ENCODE results near the gene MTNR1B.

Gene MTNR1B

GRCh38 chr11:92955860-92956259, 13.6 kb upstream of the MTNR1B start:
- Histone ChIP-seq H3K9ac (ENCODE audit: low read depth, low read length) (no peak overlapping the region), H3K4me3 (ENCODE audit: low read depth, low read length) (no peak overlapping the region), H3K4me1 (ENCODE audit: control insufficient read depth, insufficient read depth, low read length) (no peaks in the 10 kb centered on the region), H3K9me3 (ENCODE audit: control insufficient read depth, insufficient read depth, low read length) (no peaks in the 10 kb centered on the region), H3K27me3 (ENCODE audit: control insufficient read depth, insufficient read depth, low read length) (no peaks in the 10 kb centered on the region), H3K36me3 (ENCODE audit: control insufficient read depth, insufficient read depth, low read length) (no peaks in the 10 kb centered on the region)

GRCh38 chr11:92960886-92961285, 8.6 kb upstream of the MTNR1B start:
- no peaks in the 10 kb centered on the region for H3K27me3 ChIP-seq (ENCODE audit: control insufficient read depth, insufficient read depth, low read length)
- H3K4me1 ChIP-seq (ENCODE audit: control insufficient read depth, insufficient read depth, low read length) = no peaks in the 10 kb centered on the region
- H3K4me3 ChIP-seq (ENCODE audit: low read depth, low read length) = no peak overlapping the region
- H3K36me3 ChIP-seq (ENCODE audit: control insufficient read depth, insufficient read depth, low read length) = no peaks in the 10 kb centered on the region
- no peaks in the 10 kb centered on the region for H3K9me3 ChIP-seq (ENCODE audit: control insufficient read depth, insufficient read depth, low read length)
- no peak overlapping the region for H3K9ac ChIP-seq (ENCODE audit: low read depth, low read length)

- no peak overlapping the region for H3K4me3 ChIP-seq (ENCODE audit: low read depth, low read length)
- peaks cover 9% of the 10 kb centered on the region for H3K27me3 ChIP-seq (ENCODE audit: control insufficient read depth, insufficient read depth, low read length)
- H3K9ac ChIP-seq (ENCODE audit: low read depth, low read length) = no peak overlapping the region
These were observed 7.0 kb upstream of the MTNR1B start for GRCh38 chr11:92962446-92962845.

GRCh38 chr11:92964471-92964870, 5.0 kb upstream of the MTNR1B start:
- Histone ChIP-seq H3K9ac (ENCODE audit: low read depth, low read length) (no peak overlapping the region), H3K9me3 (ENCODE audit: control insufficient read depth, insufficient read depth, low read length) (no peaks in the 10 kb centered on the region), H3K36me3 (ENCODE audit: control insufficient read depth, insufficient read depth, low read length) (no peaks in the 10 kb centered on the region), H3K4me3 (ENCODE audit: low read depth, low read length) (no peak overlapping the region), H3K27me3 (ENCODE audit: control insufficient read depth, insufficient read depth, low read length) (peaks cover 30% of the 10 kb centered on the region), H3K4me1 (ENCODE audit: control insufficient read depth, insufficient read depth, low read length) (no peaks in the 10 kb centered on the region)

More at GRCh38 chr11:92962446-92962845, 7.0 kb upstream of the MTNR1B start:
- H3K9me3 ChIP-seq (ENCODE audit: control insufficient read depth, insufficient read depth, low read length) = no peaks in the 10 kb centered on the region
- no peaks in the 10 kb centered on the region for H3K36me3 ChIP-seq (ENCODE audit: control insufficient read depth, insufficient read depth, low read length)
- no peaks in the 10 kb centered on the region for H3K4me1 ChIP-seq (ENCODE audit: control insufficient read depth, insufficient read depth, low read length)

GRCh38 chr11:92965196-92965595, 4.3 kb upstream of the MTNR1B start:
- Histone ChIP-seq H3K4me3 (ENCODE audit: low read depth, low read length) (no peak overlapping the region), H3K9ac (ENCODE audit: low read depth, low read length) (no peak overlapping the region), H3K4me1 (ENCODE audit: control insufficient read depth, insufficient read depth, low read length) (no peaks in the 10 kb centered on the region), H3K36me3 (ENCODE audit: control insufficient read depth, insufficient read depth, low read length) (no peaks in the 10 kb centered on the region), H3K27me3 (ENCODE audit: control insufficient read depth, insufficient read depth, low read length) (peaks cover 36% of the 10 kb centered on the region), H3K9me3 (ENCODE audit: control insufficient read depth, insufficient read depth, low read length) (no peaks in the 10 kb centered on the region)

GRCh38 chr11:92967178-92967577, 2.3 kb upstream of the MTNR1B start:
- Histone ChIP-seq H3K27me3 (ENCODE audit: control insufficient read depth, insufficient read depth, low read length) (peaks cover 50% of the 10 kb centered on the region), H3K4me3 (ENCODE audit: low read depth, low read length) (no peak overlapping the region)

GRCh38 chr11:92967867-92968266, 1.6 kb upstream of the MTNR1B start:
- Histone ChIP-seq H3K4me3 (ENCODE audit: low read depth, low read length) (no peak overlapping the region), H3K36me3 (ENCODE audit: control insufficient read depth, insufficient read depth, low read length) (no peaks in the 10 kb centered on the region), H3K27me3 (ENCODE audit: control insufficient read depth, insufficient read depth, low read length) (peaks cover 54% of the 10 kb centered on the region), H3K9me3 (ENCODE audit: control insufficient read depth, insufficient read depth, low read length) (no peaks in the 10 kb centered on the region), H3K4me1 (ENCODE audit: control insufficient read depth, insufficient read depth, low read length) (no peaks in the 10 kb centered on the region), H3K9ac (ENCODE audit: low read depth, low read length) (no peak overlapping the region)

More at GRCh38 chr11:92967178-92967577, 2.3 kb upstream of the MTNR1B start:
- Histone ChIP-seq H3K4me1 (ENCODE audit: control insufficient read depth, insufficient read depth, low read length) (no peaks in the 10 kb centered on the region), H3K9ac (ENCODE audit: low read depth, low read length) (no peak overlapping the region), H3K9me3 (ENCODE audit: control insufficient read depth, insufficient read depth, low read length) (no peaks in the 10 kb centered on the region), H3K36me3 (ENCODE audit: control insufficient read depth, insufficient read depth, low read length) (no peaks in the 10 kb centered on the region)

- peaks cover 59% of the 10 kb centered on the region for H3K27me3 ChIP-seq (ENCODE audit: control insufficient read depth, insufficient read depth, low read length)
- H3K4me3 ChIP-seq (ENCODE audit: low read depth, low read length) = peak overlapping the region; percentile 67
- H3K9me3 ChIP-seq (ENCODE audit: control insufficient read depth, insufficient read depth, low read length) = no peaks in the 10 kb centered on the region
- H3K36me3 ChIP-seq (ENCODE audit: control insufficient read depth, insufficient read depth, low read length) = no peaks in the 10 kb centered on the region
- H3K4me1 ChIP-seq (ENCODE audit: control insufficient read depth, insufficient read depth, low read length) = no peaks in the 10 kb centered on the region
- no peak overlapping the region for H3K9ac ChIP-seq (ENCODE audit: low read depth, low read length)
These were observed 188 bp upstream of the MTNR1B start for GRCh38 chr11:92969293-92969633.

GRCh38 chr11:92972248-92972647, 2.8 kb downstream of the MTNR1B start:
- H3K4me1 ChIP-seq (ENCODE audit: control insufficient read depth, insufficient read depth, low read length) = no peaks in the 10 kb centered on the region
- H3K36me3 ChIP-seq (ENCODE audit: control insufficient read depth, insufficient read depth, low read length) = no peaks in the 10 kb centered on the region
- no peaks in the 10 kb centered on the region for H3K9me3 ChIP-seq (ENCODE audit: control insufficient read depth, insufficient read depth, low read length)
- H3K9ac ChIP-seq (ENCODE audit: low read depth, low read length) = no peak overlapping the region
- H3K4me3 ChIP-seq (ENCODE audit: low read depth, low read length) = no peak overlapping the region
- peaks cover 52% of the 10 kb centered on the region for H3K27me3 ChIP-seq (ENCODE audit: control insufficient read depth, insufficient read depth, low read length)

GRCh38 chr11:92975285-92975684, 5.8 kb downstream of the MTNR1B start:
- H3K9ac ChIP-seq (ENCODE audit: low read depth, low read length) = no peak overlapping the region
- H3K36me3 ChIP-seq (ENCODE audit: control insufficient read depth, insufficient read depth, low read length) = no peaks in the 10 kb centered on the region
- H3K4me1 ChIP-seq (ENCODE audit: control insufficient read depth, insufficient read depth, low read length) = no peaks in the 10 kb centered on the region

GRCh38 chr11:92976681-92977080, 7.2 kb downstream of the MTNR1B start:
- Histone ChIP-seq H3K9me3 (ENCODE audit: control insufficient read depth, insufficient read depth, low read length) (no peaks in the 10 kb centered on the region), H3K9ac (ENCODE audit: low read depth, low read length) (no peak overlapping the region), H3K4me3 (ENCODE audit: low read depth, low read length) (no peak overlapping the region), H3K27me3 (ENCODE audit: control insufficient read depth, insufficient read depth, low read length) (peaks cover 13% of the 10 kb centered on the region), H3K4me1 (ENCODE audit: control insufficient read depth, insufficient read depth, low read length) (no peaks in the 10 kb centered on the region), H3K36me3 (ENCODE audit: control insufficient read depth, insufficient read depth, low read length) (no peaks in the 10 kb centered on the region)

More at GRCh38 chr11:92975285-92975684, 5.8 kb downstream of the MTNR1B start:
- Histone ChIP-seq H3K9me3 (ENCODE audit: control insufficient read depth, insufficient read depth, low read length) (no peaks in the 10 kb centered on the region), H3K27me3 (ENCODE audit: control insufficient read depth, insufficient read depth, low read length) (peaks cover 23% of the 10 kb centered on the region), H3K4me3 (ENCODE audit: low read depth, low read length) (no peak overlapping the region)

GRCh38 chr11:92977401-92977800, 8.0 kb downstream of the MTNR1B start:
- no peaks in the 10 kb centered on the region for H3K9me3 ChIP-seq (ENCODE audit: control insufficient read depth, insufficient read depth, low read length)
- no peak overlapping the region for H3K9ac ChIP-seq (ENCODE audit: low read depth, low read length)
- peaks cover 10% of the 10 kb centered on the region for H3K27me3 ChIP-seq (ENCODE audit: control insufficient read depth, insufficient read depth, low read length)
- no peaks in the 10 kb centered on the region for H3K36me3 ChIP-seq (ENCODE audit: control insufficient read depth, insufficient read depth, low read length)
- no peak overlapping the region for H3K4me3 ChIP-seq (ENCODE audit: low read depth, low read length)
- H3K4me1 ChIP-seq (ENCODE audit: control insufficient read depth, insufficient read depth, low read length) = no peaks in the 10 kb centered on the region
